Panc1 (cell line): Measurements from ENCODE around the gene ARHGEF38. TPM values are rescaled to one million over a fixed set of nuclear protein-coding genes. Genes with fewer than 3 reads are reported as not detected.

Experiments
- ATAC-seq: fragments of 200-7000 bp; cut with Tn5 transposase; 2 replicates; pipeline ENCODE4 v1.9.1; 2020; ENCODE audit warnings: mild to moderate bottlenecking, moderate library complexity
- BruUV-seq: library from RNA; stranded (reverse); fragments of 400-500 nt; replicated peaks from 2 replicates; lab custom pipeline; 2021; lab: Mats Ljungman, UMichigan
- CTCF ChIA-PET: fragments of 300-600 bp; sonication (Branson Sonifier 250); formaldehyde crosslinking; loops from one replicate; lab custom pipeline; 2022; ENCODE audit warnings: antibody characterized with exemption; lab: Charles Lee
- POLR2A ChIA-PET: fragments of 300-600 bp; sonication (Branson Sonifier 250); formaldehyde crosslinking; loops from one replicate; lab custom pipeline; 2022; ENCODE audit warnings: antibody characterized with exemption; lab: Charles Lee
- DNase-seq: peaks from one replicate; pipeline ENCODE4 v3.0.0-alpha.2; 2010; ENCODE audit warnings: low read depth, low spot score
- H3K27ac ChIP-seq: 2 replicates; pipeline ENCODE4 v1.5.1; 2011; ENCODE audit warnings: mild to moderate bottlenecking, low read length, inconsistent platforms
- H3K27me3 ChIP-seq: fragments of 200-500 bp; sonication (Bioruptor generic); 2 replicates; pipeline ENCODE4 v1.6.0; 2014; ENCODE audit warnings: low read length, inconsistent platforms; ENCODE audit not compliant: control insufficient read depth, insufficient read depth
- H3K36me3 ChIP-seq: fragments of 200-500 bp; sonication (Bioruptor generic); 2 replicates; pipeline ENCODE4 v1.5.1; 2014; ENCODE audit warnings: inconsistent platforms, mild to moderate bottlenecking, low read length, moderate library complexity; ENCODE audit not compliant: control insufficient read depth, insufficient read depth
- H3K4me1 ChIP-seq: 2 replicates; pipeline ENCODE4 v1.5.1; 2011; ENCODE audit warnings: inconsistent platforms, mild to moderate bottlenecking, low read length, moderate library complexity; ENCODE audit not compliant: control insufficient read depth, insufficient read depth
- H3K4me3 ChIP-seq, 2 experiments: 2 replicates each; pipeline ENCODE4 v1.5.1; 2011 to 2012; ENCODE audit warnings: low read depth in 2 of 2, low read length in 2 of 2, mild to moderate bottlenecking in 2 of 2, inconsistent platforms in 1 of 2, moderate library complexity in 1 of 2
- H3K9me3 ChIP-seq: fragments of 200-500 bp; sonication (Bioruptor generic); 2 replicates; pipeline ENCODE4 v1.5.1; 2014; ENCODE audit warnings: low read depth, mild to moderate bottlenecking, inconsistent platforms, low read length, moderate library complexity; ENCODE audit not compliant: control insufficient read depth, insufficient read depth
- POLR2AphosphoS5 ChIP-seq: IDR thresholded peaks from 2 replicates; pipeline ENCODE4 v1.6.1; 2012; ENCODE audit warnings: mild to moderate bottlenecking, low read depth, low read length, moderate library complexity
- SIN3A ChIP-seq: IDR thresholded peaks from 2 replicates; pipeline ENCODE4 v1.6.1; 2012; ENCODE audit warnings: low read depth, mild to moderate bottlenecking, low read length, moderate library complexity, borderline replicate concordance; ENCODE audit not compliant: insufficient read depth
- TCF7L2 ChIP-seq: IDR thresholded peaks from 2 replicates; pipeline ENCODE4 v1.6.1; 2011; ENCODE audit warnings: mild to moderate bottlenecking, low read depth, low read length, inconsistent platforms
- in situ Hi-C: cut with HindIII; loops from 2 replicates; pipeline ENCODE4 v1.10.0; 2016; ENCODE audit warnings: low sequenced_read_pairs, low pct_unique_long_range_greater_than_20kb
- intact Hi-C: fragments of 100-400 bp; cut with micrococcal nuclease; formaldehyde crosslinking; loops from one replicate; pipeline ENCODE4 v1.10.0; 2022; ENCODE audit not compliant: unreplicated experiment
- total RNA-seq: library from RNA; stranded (reverse); gene quantifications from one replicate; pipeline ENCODE4 v1.2.1, GENCODE V29; 2021; ENCODE audit not compliant: unreplicated experiment
- TF ChIP-seq, protein P1 (sequence below), 2 experiments: IDR thresholded peaks; 2 replicates each; pipeline ENCODE4 v1.6.1; 2011 to 2012; ENCODE audit warnings: low read depth in 2 of 2, control low read depth in 1 of 2, low read length in 1 of 2, mild to moderate bottlenecking in 1 of 2, moderate library complexity in 1 of 2; ENCODE audit not compliant: insufficient read depth in 1 of 2
- TF ChIP-seq, protein P2 (sequence below): fragments of 450-650 bp; IDR thresholded peaks from 2 replicates; pipeline ENCODE4 v1.5.1; 2017; ENCODE audit warnings: mild to moderate bottlenecking

The ARHGEF38 gene
- total RNA-seq, 1 experiment from 2014 or later: not detected

DNA sequence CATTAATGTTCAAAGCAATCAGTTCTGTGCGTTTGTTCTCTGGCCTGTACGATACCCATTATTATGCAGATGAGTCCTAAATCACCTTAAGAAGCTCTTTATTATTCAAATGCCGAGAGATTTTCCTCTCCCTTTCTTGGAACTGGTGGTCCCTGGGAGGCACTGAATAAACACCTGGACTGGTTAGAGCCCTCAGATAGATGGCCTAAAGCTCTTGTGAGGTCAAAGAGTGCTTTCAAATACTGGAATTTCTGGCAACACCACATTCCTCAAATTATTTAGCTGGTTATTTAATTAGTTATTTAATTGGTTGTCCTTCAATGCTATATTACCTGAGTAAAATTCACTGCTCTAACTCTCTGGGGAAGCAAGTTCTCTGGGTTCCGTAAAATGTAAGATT is 3.0 kb downstream of the ARHGEF38 start:
- TF ChIP-seq, protein P1, sequence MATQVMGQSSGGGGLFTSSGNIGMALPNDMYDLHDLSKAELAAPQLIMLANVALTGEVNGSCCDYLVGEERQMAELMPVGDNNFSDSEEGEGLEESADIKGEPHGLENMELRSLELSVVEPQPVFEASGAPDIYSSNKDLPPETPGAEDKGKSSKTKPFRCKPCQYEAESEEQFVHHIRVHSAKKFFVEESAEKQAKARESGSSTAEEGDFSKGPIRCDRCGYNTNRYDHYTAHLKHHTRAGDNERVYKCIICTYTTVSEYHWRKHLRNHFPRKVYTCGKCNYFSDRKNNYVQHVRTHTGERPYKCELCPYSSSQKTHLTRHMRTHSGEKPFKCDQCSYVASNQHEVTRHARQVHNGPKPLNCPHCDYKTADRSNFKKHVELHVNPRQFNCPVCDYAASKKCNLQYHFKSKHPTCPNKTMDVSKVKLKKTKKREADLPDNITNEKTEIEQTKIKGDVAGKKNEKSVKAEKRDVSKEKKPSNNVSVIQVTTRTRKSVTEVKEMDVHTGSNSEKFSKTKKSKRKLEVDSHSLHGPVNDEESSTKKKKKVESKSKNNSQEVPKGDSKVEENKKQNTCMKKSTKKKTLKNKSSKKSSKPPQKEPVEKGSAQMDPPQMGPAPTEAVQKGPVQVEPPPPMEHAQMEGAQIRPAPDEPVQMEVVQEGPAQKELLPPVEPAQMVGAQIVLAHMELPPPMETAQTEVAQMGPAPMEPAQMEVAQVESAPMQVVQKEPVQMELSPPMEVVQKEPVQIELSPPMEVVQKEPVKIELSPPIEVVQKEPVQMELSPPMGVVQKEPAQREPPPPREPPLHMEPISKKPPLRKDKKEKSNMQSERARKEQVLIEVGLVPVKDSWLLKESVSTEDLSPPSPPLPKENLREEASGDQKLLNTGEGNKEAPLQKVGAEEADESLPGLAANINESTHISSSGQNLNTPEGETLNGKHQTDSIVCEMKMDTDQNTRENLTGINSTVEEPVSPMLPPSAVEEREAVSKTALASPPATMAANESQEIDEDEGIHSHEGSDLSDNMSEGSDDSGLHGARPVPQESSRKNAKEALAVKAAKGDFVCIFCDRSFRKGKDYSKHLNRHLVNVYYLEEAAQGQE (IDR thresholded peaks at IDR 0.05; ENCODE audit: insufficient read depth in 1 of 2, low read depth in 2 of 2, low read length in 1 of 2): no peak
- TF ChIP-seq POLR2AphosphoS5 (no peak), SIN3A (no peak), TCF7L2 (no peak)
- TF ChIP-seq, protein P2, sequence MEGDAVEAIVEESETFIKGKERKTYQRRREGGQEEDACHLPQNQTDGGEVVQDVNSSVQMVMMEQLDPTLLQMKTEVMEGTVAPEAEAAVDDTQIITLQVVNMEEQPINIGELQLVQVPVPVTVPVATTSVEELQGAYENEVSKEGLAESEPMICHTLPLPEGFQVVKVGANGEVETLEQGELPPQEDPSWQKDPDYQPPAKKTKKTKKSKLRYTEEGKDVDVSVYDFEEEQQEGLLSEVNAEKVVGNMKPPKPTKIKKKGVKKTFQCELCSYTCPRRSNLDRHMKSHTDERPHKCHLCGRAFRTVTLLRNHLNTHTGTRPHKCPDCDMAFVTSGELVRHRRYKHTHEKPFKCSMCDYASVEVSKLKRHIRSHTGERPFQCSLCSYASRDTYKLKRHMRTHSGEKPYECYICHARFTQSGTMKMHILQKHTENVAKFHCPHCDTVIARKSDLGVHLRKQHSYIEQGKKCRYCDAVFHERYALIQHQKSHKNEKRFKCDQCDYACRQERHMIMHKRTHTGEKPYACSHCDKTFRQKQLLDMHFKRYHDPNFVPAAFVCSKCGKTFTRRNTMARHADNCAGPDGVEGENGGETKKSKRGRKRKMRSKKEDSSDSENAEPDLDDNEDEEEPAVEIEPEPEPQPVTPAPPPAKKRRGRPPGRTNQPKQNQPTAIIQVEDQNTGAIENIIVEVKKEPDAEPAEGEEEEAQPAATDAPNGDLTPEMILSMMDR: no peak
- Histone ChIP-seq H3K36me3 (no peaks in the 10 kb centered on the region), H3K9me3 (no peaks in the 10 kb centered on the region), H3K4me1 (no peaks in the 10 kb centered on the region), H3K4me3 (no peak overlapping the region), H3K27me3 (no peaks in the 10 kb centered on the region; the same call in 1 of the 2 replicates), H3K27ac (no peak overlapping the region)
- ChIA-PET POLR2A (interaction anchor here (0.5 kb wide), 1 partner anchor 927 kb away, joined by 20 read pairs; no protein-coding TSS in a partner anchor), CTCF (no interaction called here)
- in situ Hi-C loops (no loop called here), intact Hi-C loops (no loop called here)
- DNase-seq: no peak
- no TSS peak for BruUV-seq
- ATAC-seq: no peak

DNA sequence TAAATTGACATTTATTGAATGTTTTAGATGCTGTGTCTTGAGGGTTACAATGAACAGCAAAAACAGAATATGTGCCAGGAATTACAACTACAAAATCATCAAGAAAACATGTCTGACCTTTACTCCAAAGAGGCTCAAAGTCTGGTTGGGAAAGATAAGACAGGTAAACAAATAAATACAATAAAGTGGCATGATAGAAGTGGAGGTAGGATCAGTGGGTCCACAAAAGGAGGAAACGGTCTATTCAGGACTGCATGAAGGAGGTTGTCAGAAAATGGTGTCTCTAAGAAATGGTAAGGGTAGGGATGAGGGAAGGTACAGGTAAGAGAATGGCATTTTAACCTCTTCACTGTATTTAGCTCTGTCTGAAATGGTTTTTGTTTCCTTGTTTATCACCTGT is 3.8 kb downstream of the ARHGEF38 start:
- Histone ChIP-seq H3K36me3 (no peaks in the 10 kb centered on the region), H3K27me3 (no peaks in the 10 kb centered on the region; the same call in 1 of the 2 replicates), H3K27ac (no peak overlapping the region), H3K4me1 (no peaks in the 10 kb centered on the region), H3K4me3 (no peak overlapping the region), H3K9me3 (no peaks in the 10 kb centered on the region)
- no TSS peak for BruUV-seq
- DNase-seq (no peak), ATAC-seq (no peak)
- POLR2A ChIA-PET: no interaction called here
- intact Hi-C loops: no loop called here
- CTCF ChIA-PET: no interaction called here
- in situ Hi-C loops: no loop called here
- TF ChIP-seq, protein P1 (IDR thresholded peaks at IDR 0.05; ENCODE audit: insufficient read depth in 1 of 2, low read depth in 2 of 2, low read length in 1 of 2): no peak
- TF ChIP-seq, protein P2: no peak
